PC-3 (cell line): Measurements from ENCODE around the gene ESPN. TPM values are rescaled to one million over a fixed set of nuclear protein-coding genes. Genes with fewer than 3 reads are reported as not detected.
"Not testable (repeated sequence)": the region's sequence is repeated elsewhere in the genome, so short reads cannot be mapped to it uniquely, and the experiment has no call there.

Experiments used
- ATAC-seq: fragments of 200-7000 bp; cut with Tn5 transposase; 2 replicates; pipeline ENCODE4 v1.9.1; 2020; ENCODE audit warnings: mild to moderate bottlenecking, moderate library complexity
- BruUV-seq: library from RNA; stranded (reverse); fragments of 400-500 nt; replicated peaks from 2 replicates; lab custom pipeline; 2021; lab: Mats Ljungman, UMichigan
- CTCF ChIA-PET: fragments of 300-600 bp; sonication (Branson Sonifier 250); formaldehyde crosslinking; loops from one replicate; lab custom pipeline; 2022; ENCODE audit warnings: antibody characterized with exemption; lab: Charles Lee
- POLR2A ChIA-PET: fragments of 300-600 bp; sonication (Branson Sonifier 250); formaldehyde crosslinking; loops from one replicate; lab custom pipeline; 2022; ENCODE audit warnings: antibody characterized with exemption; ENCODE audit not compliant: unreplicated experiment; lab: Charles Lee
- DNase-seq: peaks from one replicate; pipeline ENCODE4 v3.0.0-alpha.2; 2015
- H2AFZ ChIP-seq: fragments of 300-600 bp; sonication (generic); 2 replicates; pipeline ENCODE4 v1.6.0; 2016; ENCODE audit warnings: antibody characterized with exemption, low read length
- H3F3A ChIP-seq: fragments of 300-600 bp; sonication (generic); one replicate; pipeline ENCODE4 v1.6.0; 2017; ENCODE audit warnings: antibody characterized with exemption, low read length, control low read depth, mild to moderate bottlenecking; ENCODE audit not compliant: unreplicated experiment
- H3K27ac ChIP-seq: fragments of 300-600 bp; sonication (generic); 2 replicates; pipeline ENCODE4 v1.5.1; 2016; ENCODE audit warnings: mild to moderate bottlenecking, low read length
- H3K27me3 ChIP-seq: fragments of 300-600 bp; sonication (generic); 2 replicates; pipeline ENCODE4 v1.6.1; 2016; ENCODE audit warnings: low read length, mixed read lengths
- H3K36me3 ChIP-seq: fragments of 300-600 bp; sonication (generic); 2 replicates; pipeline ENCODE4 v1.6.1; 2016; ENCODE audit warnings: low read depth, mixed run types, low read length, mixed read lengths
- H3K4me1 ChIP-seq: fragments of 300-600 bp; sonication (generic); 2 replicates; pipeline ENCODE4 v1.5.1; 2016; ENCODE audit warnings: low read length; ENCODE audit not compliant: insufficient read depth
- H3K4me2 ChIP-seq: fragments of 300-600 bp; sonication (generic); 2 replicates; pipeline ENCODE4 v1.6.0; 2016; ENCODE audit warnings: low read length
- H3K4me3 ChIP-seq: fragments of 300-600 bp; sonication (generic); 2 replicates; pipeline ENCODE4 v1.5.1; 2016; ENCODE audit warnings: mild to moderate bottlenecking, low read length, mixed read lengths
- H3K79me2 ChIP-seq: fragments of 300-600 bp; sonication (generic); 2 replicates; pipeline ENCODE4 v1.6.1; 2017; ENCODE audit warnings: low read length, mixed read lengths
- H3K9ac ChIP-seq: fragments of 300-600 bp; sonication (generic); 2 replicates; pipeline ENCODE4 v1.6.0; 2016; ENCODE audit warnings: mild to moderate bottlenecking, low read length
- H3K9me2 ChIP-seq: fragments of 300-600 bp; sonication (generic); replicated peaks from 2 replicates; pipeline ENCODE4 v1.6.1; 2016; ENCODE audit warnings: mixed run types, low read length, mixed read lengths
- H3K9me3 ChIP-seq: fragments of 300-600 bp; sonication (generic); 2 replicates; pipeline ENCODE4 v1.6.1; 2016; ENCODE audit warnings: low read length, mixed read lengths
- H4K20me1 ChIP-seq: fragments of 300-600 bp; sonication (generic); 2 replicates; pipeline ENCODE4 v1.6.1; 2016; ENCODE audit warnings: low read length, mixed read lengths
- EZH2 ChIP-seq: fragments of 300-600 bp; sonication (generic); IDR thresholded peaks from one replicate; pipeline ENCODE4 v1.6.1; 2017; ENCODE audit warnings: antibody characterized with exemption, mild to moderate bottlenecking, low read length; ENCODE audit not compliant: unreplicated experiment
- intact Hi-C: fragments of 100-400 bp; cut with micrococcal nuclease; formaldehyde crosslinking; loops from 2 replicates; pipeline ENCODE4 v1.9.0; 2023
- total RNA-seq: library from RNA; depleted of rRNA; stranded (reverse); fragments of >200 nt; gene quantifications from 2 replicates; pipeline ENCODE4 v1.2.3, GENCODE V29; 2014
- TF ChIP-seq, protein P1 (sequence below): fragments of 300-600 bp; sonication (generic); conservative IDR thresholded peaks from 2 replicates; pipeline ENCODE4 v1.5.1; 2017; ENCODE audit warnings: antibody characterized with exemption, low read depth, mild to moderate bottlenecking, low read length

The ESPN gene
- total RNA-seq, 1 experiment from 2014 or later: 11.1 TPM

GRCh38 chr1:6393400-6394187, 31.0 kb upstream of the ESPN start, which contains the start of gene ACOT7:
Gene ACOT7 (minus strand): TSS chr1:6393767. CDS start chr1:6393399, 368 bp downstream.
- peaks cover 16% of the 10 kb centered on the region for H4K20me1 ChIP-seq
- H3K9me3 ChIP-seq: no peaks in the 10 kb centered on the region
- ChIA-PET CTCF (interaction anchor here (0.5 to 1.2 kb wide), 9 partner anchors 8 to 156 kb away, joined by 3 to 12 read pairs (median 9); no protein-coding TSS in a partner anchor), POLR2A (interaction anchor here (0.5 to 0.7 kb wide), 7 partner anchors 9 to 191 kb away, joined by 3 to 16 read pairs (median 6); no protein-coding TSS in a partner anchor)
- H3F3A ChIP-seq: no peaks in the 10 kb centered on the region
- TF ChIP-seq, protein P1, sequence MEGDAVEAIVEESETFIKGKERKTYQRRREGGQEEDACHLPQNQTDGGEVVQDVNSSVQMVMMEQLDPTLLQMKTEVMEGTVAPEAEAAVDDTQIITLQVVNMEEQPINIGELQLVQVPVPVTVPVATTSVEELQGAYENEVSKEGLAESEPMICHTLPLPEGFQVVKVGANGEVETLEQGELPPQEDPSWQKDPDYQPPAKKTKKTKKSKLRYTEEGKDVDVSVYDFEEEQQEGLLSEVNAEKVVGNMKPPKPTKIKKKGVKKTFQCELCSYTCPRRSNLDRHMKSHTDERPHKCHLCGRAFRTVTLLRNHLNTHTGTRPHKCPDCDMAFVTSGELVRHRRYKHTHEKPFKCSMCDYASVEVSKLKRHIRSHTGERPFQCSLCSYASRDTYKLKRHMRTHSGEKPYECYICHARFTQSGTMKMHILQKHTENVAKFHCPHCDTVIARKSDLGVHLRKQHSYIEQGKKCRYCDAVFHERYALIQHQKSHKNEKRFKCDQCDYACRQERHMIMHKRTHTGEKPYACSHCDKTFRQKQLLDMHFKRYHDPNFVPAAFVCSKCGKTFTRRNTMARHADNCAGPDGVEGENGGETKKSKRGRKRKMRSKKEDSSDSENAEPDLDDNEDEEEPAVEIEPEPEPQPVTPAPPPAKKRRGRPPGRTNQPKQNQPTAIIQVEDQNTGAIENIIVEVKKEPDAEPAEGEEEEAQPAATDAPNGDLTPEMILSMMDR: peak; percentile 22; the same call in 1 of the 2 replicates
- no peak for TF ChIP-seq EZH2
- no peaks in the 10 kb centered on the region for H3K27me3 ChIP-seq
- BruUV-seq: TSS peak; percentile 97
- intact Hi-C loops: loop anchor here (2.0 kb wide), 1 partner anchor 31 kb away; no protein-coding TSS in a partner anchor
- H3K4me2 ChIP-seq: peak within 1 kb of the TSS; percentile 91
- DNase-seq: peak; percentile 97
- peak within 1 kb of the TSS; percentile 77 for H2AFZ ChIP-seq
- H3K36me3 ChIP-seq: no peaks in the 10 kb centered on the region
- peaks cover 47% of the 10 kb centered on the region for H3K79me2 ChIP-seq
- peak within 1 kb of the TSS; percentile 92 for H3K9ac ChIP-seq
- peak within 1 kb of the TSS; percentile 78 for H3K4me3 ChIP-seq
- no peaks in the 10 kb centered on the region for H3K9me2 ChIP-seq
- H3K4me1 ChIP-seq: peaks cover 17% of the 10 kb centered on the region
- ATAC-seq: peak; percentile 87
- H3K27ac ChIP-seq: peak within 1 kb of the TSS; percentile 90

GRCh38 chr1:6395130-6395529, 29.4 kb upstream of the ESPN start:
- BruUV-seq, H2AFZ ChIP-seq, H3K4me2 ChIP-seq, H3K9me2 ChIP-seq, H3F3A ChIP-seq, ATAC-seq, CTCF ChIA-PET, H3K27me3 ChIP-seq, H3K27ac ChIP-seq, H3K9me3 ChIP-seq, H3K36me3 ChIP-seq, DNase-seq, H3K9ac ChIP-seq, H3K4me3 ChIP-seq, POLR2A ChIA-PET, intact Hi-C loops: not testable (repeated sequence)
- peaks cover 31% of the 10 kb centered on the region for H3K79me2 ChIP-seq
- peaks cover 17% of the 10 kb centered on the region for H3K4me1 ChIP-seq
- H4K20me1 ChIP-seq: peaks cover 16% of the 10 kb centered on the region

GRCh38 chr1:6395781-6396244, 28.8 kb upstream of the ESPN start:
- H3K4me3 ChIP-seq, DNase-seq, intact Hi-C loops, ATAC-seq, H2AFZ ChIP-seq, H3K9me3 ChIP-seq, H3K27ac ChIP-seq, BruUV-seq, H3K4me2 ChIP-seq, H3K27me3 ChIP-seq, H3K36me3 ChIP-seq, H3F3A ChIP-seq, H3K9me2 ChIP-seq, H3K9ac ChIP-seq: not testable (repeated sequence)
- H4K20me1 ChIP-seq: peaks cover 16% of the 10 kb centered on the region
- H3K4me1 ChIP-seq: peaks cover 17% of the 10 kb centered on the region
- ChIA-PET CTCF (interaction anchor here (1.1 kb wide), 1 partner anchor 33 kb away, joined by 3 read pairs; no protein-coding TSS in a partner anchor), POLR2A (interaction anchor here (0.6 kb wide), 1 partner anchor 185 kb away, joined by 3 read pairs; no protein-coding TSS in a partner anchor)
- H3K79me2 ChIP-seq: peaks cover 25% of the 10 kb centered on the region
